Adrenal gland (tissue), 5 donors: ENCODE data around the gene ZCRB1.

Source experiments
- CTCF ChIP-seq, 6 experiments: fragments of 450-650 bp in 4 of 6; fragments of 200-600 bp in 2 of 6; sonication (generic) in 1 of 6; IDR thresholded peaks; 1 replicate in 5 of 6; 2 replicates in 1 of 6; pipeline versions ENCODE4 v1.5.1 to v1.8.0; 2016 to 2021; ENCODE audit warnings: antibody characterized with exemption in 6 of 6, mild to moderate bottlenecking in 2 of 6, moderate library complexity in 1 of 6
- POLR2A ChIP-seq, 2 donors: fragments of 450-650 bp; IDR thresholded peaks; one replicate each; pipeline ENCODE4 v1.6.1; 2017; ENCODE audit warnings: antibody characterized with exemption in 2 of 2, mild to moderate bottlenecking in 2 of 2, moderate library complexity in 1 of 2
- donor health status: DM: no; HTN: no; CAD: no.

- no peak for TF ChIP-seq CTCF (IDR thresholded peaks at IDR 0.05)
- no peak for TF ChIP-seq POLR2A (IDR thresholded peaks at IDR 0.05)
Measured at GRCh38 chr12:42282294-42282693, 43.6 kb downstream of the ZCRB1 start.
